ENCODE results near the gene ALDH3B1. TPM values are rescaled to one million over a fixed set of nuclear protein-coding genes. Genes with fewer than 3 reads are reported as not detected.

Gene ALDH3B1
- total RNA-seq, 1 donor from 2014 or later = 0.94 TPM

- DNase-seq = no peak
Observed at GRCh38 chr11:68047437-68048290, 37.5 kb downstream of the ALDH3B1 start.

- no peak for DNase-seq
Observed at GRCh38 chr11:68048681-68049508, 38.8 kb downstream of the ALDH3B1 start.

DNA sequence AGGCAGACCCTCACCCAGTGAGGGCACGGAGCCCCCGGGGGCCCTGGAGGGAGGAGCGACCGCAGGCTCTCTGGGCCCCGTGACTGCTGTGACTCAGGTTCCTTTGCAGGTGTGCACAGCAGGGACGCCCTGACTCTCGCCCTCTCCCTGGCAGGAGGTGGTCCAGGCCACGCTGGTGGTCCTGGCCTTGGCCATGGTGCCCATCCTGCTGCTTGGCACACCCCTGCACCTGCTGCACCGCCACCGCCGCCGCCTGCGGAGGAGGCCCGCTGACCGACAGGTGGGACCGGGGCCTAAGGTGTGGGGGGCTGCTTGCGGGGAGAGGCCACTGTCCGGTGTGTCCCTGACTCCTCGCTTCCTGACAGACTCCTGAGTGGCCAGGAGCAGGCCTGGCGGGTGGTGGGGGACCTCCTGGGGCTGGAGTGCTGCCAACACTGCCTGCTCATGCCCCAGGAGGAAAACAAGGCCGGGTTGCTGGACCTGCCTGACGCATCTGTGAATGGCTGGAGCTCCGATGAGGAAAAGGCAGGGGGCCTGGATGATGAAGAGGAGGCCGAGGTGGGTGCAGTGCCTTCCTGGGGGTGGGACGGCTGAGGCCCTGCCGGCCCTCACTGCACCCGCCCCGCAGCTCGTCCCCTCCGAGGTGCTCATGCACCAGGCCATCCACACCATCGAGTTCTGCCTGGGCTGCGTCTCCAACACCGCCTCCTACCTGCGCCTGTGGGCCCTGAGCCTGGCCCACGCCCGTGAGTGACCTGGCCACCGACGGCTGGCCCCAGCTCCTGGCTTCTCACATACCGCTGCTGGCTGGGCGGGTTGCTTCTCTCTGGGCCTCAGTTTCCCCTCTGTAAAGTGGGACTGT lies 39.6 kb downstream of the ALDH3B1 start:
- no peak for DNase-seq

DNA sequence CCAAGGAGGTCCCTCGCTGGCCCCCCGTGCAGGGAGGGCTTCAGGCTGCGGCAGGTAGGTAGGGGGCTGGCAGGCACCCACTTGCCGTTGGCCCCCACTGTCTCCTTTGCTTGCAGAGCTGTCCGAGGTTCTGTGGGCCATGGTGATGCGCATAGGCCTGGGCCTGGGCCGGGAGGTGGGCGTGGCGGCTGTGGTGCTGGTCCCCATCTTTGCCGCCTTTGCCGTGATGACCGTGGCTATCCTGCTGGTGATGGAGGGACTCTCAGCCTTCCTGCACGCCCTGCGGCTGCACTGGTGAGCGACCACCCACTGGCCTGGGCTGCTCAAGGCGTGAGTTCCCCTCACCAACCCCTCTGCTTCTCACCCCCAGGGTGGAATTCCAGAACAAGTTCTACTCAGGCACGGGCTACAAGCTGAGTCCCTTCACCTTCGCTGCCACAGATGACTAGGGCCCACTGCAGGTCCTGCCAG lies 40.3 kb downstream of the ALDH3B1 start:
- DNase-seq = no peak

DNA sequence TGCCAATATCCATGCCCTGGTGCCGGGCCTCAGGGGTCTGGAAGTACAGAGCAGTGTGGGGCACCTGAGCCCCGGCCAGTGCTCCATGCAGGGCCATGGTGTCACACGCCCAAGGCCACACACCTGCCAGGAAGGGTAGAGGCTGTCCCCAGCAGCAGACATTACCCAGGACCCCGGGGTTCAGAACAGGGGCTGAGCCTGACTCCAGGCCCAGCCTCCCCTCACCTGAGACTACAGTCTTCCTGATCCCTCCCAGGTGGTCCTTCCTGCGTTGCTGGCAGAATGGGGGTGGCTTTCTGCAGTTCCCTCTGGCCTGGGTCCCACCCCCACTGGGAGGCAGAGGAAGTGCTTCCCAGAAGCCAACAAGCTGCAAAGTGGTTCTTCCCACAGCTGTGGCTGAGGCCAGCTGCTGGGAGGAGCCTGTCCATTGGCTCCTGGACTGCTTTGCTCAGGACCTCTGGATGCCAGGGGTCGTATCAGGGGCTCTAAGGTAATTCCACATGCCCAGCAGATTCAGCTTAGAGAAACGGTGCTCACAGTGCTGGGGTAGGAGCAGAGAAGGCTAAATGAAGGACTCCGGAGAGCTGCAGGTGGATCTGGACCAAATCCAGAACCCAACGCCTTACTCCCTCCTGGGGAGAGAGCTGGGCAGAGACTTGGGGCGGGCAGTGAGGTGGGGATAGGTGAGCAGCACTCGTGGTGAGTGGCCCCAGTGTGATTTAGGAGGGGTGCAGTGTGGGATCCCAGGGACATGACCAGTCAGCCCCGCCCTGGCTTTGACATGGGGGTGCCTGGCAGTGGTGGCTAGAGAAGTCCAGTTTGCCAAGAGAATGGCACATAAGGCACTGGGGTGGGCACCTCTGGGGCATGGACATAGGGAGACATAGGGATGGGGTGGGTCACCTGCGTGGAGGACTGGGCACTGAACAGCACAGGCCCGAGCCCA lies 41.3 kb downstream of the ALDH3B1 start:
- no peak for DNase-seq

DNA sequence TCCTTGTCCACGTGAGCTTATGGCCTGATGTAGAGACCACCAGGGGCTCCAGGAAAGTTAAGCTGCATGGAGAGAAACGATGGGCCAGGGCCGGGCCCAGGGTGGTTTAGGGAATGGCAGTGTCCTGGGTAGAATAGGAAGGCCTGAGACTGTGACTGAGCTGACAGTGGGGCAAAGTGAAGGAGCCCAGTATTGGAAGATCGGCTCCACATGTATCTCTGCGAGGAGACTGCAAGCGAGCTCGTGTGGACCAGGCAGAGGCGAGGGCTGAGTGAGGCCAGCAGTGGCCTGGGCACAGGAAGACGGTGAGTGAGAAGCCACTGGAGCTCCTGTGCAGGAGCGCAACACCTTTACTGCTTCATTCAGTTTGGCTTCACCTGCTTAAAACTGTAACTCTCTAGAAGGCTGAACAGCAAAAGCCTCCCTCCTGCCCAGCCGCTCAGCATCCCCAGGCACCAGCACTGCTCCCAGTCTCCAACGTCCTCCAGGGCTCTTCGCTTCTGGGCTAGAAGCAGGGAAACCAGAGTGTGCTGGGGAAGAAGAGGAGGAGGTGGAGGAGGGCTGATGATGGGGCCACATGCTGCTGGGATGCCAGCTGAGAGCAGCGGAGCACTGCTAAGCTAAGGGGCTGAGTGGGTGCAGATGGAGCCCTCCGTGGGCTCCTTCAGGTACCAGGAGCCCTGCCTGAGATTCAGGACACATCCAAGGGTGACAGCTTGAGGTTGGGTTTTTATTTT lies 42.2 kb downstream of the ALDH3B1 start:
- DNase-seq = no peak

DNA sequence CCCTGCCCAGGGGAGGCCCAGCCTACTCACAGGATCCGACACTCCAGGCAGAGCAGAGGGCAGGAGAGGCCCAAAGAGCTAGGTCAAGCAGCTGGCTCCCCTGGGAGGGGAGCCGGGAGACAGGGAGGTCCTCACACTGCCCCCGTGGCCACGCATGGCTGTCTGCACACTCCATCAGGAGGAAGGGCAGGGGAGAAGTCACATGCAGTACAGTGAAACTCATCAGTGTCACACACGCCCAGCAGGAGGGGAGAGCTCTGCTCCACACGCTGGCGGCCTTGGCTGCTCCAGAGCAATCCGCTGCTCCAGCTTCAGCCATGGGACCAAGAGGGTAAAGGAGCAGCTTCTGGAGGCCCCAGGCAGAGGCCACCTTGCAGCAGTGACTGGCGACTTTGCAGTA lies 43.0 kb downstream of the ALDH3B1 start:
- DNase-seq = no peak

DNA sequence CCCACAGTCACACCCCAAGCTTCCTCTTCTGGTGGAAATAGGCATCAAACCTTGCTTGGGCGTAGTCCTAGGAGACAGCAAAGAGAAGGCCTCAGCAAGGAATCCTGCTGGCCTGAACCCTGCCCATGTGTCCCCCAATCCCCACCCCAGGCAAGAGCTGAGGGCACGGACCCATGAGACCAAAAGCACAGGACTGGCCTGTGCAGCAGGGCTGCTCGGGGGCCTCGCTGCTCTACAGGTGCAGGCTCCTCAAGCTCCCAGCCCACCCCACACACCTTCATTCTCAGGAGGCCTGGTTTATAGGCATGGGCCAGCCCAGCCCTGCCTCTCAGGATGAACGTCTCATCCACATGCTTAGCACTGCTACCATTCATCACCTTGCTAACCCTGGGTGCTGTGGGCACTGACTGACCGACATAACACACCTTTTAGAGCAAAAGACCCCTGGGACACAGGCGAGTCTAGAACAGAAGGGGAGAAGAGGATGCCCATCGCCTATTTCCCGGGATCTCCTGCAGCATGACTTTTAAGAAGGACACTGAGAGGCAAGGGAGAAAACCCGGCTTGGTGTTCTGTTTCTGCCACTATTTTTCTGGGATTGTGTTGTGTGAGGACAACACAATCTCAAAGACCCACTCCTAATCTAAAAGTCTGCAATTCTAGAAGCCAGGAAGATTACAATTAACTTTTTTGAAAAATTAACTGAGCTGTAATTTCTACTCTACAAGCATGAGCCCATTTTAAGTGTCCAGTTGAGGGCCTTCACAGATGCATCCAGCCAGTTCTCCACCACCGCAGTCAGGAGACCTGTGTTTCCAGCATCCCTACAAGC lies 44.1 kb downstream of the ALDH3B1 start:
- no peak for DNase-seq

DNA sequence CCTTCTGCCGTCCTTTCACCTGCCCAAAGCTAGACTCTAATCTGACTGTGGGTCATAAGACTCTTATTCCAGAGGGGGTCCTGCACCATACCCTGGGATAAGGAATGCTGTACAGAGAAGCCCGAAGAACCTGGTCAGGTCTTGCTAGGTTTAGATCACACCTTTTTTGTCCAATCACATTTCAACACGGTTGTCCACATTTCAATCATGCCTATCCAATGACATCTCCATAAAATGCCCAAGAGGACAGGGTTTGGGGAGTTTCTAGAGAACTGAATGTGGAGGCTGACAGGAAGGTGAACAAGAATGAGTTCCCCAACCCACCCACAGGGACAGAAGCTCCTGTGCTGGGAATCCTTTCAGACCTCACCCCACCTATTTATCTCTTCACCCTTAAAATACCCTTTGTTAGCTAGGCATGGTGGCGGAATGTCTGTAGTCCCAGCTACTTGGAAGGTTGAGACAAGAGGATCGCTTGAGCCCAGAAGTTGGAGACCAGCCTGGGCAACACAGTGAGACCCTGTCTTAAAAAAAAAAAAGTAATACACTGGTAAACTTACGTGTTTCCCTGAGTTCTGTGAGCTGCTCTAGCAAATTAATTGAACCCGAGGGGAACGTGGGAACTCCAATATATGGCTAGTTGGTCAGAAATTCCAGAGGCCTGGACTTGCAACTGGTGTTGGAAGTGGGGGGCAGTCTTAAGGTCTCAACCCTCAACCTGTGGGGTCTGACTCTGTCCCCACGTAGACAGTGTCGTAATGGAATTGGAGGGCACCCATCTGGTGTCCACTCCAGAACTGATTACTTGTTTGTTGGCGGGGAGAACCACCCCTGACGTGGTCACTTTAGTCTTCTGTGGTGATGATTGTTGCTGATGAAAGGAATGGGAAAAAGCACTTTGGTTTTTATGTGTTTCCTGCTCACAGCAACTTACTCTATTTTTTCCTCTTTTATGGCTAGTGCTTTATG lies 46.5 kb downstream of the ALDH3B1 start:
- no peak for DNase-seq

- DNase-seq = no peak
Observed at GRCh38 chr11:68057807-68058206, 47.7 kb downstream of the ALDH3B1 start.

DNA sequence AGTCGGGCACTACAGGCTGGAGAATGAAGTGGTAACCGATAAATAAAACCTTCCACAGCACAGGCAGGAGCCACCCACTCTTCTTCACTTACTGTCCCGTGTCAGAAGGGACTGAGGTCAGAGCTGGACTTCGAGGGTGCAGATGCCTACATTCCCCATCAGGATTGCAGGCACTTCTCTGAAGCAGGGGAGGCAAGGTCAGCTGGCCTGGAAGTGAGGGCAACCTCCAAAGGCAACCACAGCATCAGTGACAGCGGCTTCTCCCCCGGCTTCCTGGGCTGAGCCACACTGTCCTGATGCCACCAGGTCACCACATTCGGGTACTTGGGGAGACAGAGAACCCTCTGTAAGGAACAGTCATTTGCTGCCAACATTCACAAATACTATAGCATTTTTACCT lies 51.4 kb downstream of the ALDH3B1 start:
- DNase-seq = no peak

DNA sequence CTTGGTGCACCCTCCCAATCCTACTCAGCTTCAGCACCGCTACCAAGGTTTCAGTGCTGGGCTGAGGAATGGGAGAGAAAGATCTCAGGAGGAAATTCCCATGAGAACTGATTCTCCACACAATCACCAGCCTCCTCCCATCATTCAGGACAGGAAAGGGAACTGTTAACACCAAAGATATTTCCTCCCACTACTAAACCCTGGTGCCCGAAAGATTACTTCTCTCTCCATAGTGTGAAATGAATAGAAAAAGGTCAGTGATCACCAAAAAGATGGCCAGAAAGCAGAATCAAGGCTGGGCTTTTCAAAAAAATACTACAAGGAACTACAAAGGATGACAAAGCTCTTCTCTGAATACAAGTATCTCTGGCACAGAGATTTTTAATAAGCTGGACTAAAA lies 54.8 kb downstream of the ALDH3B1 start:
- DNase-seq = no peak

GRCh38 chr11:68065841-68066240 lies 55.7 kb downstream of the ALDH3B1 start:
- no peak for DNase-seq

GRCh38 chr11:68066742-68067141 lies 56.6 kb downstream of the ALDH3B1 start:
- no peak for DNase-seq

DNA sequence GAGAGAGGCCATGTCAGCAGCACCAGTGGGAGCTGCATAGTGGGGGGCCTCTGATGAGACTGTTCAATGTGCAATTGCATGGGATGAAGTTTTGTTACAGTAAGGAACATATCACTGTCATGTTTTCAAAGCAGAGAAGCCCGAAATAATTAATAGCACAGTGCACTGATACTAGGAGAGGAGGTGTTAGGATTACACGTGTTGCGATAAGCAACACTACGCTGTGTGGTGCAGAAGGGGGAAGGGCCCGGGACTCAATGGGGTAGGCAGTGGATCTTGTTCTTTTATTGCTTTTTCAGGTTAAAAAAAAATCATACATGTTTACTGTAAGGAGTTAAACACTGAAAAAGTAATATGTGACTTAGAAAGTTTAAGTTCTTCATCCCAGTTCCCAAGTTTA lies 57.9 kb downstream of the ALDH3B1 start:
- no peak for DNase-seq

- no peak for DNase-seq
Observed at GRCh38 chr11:68071281-68072048, 61.3 kb downstream of the ALDH3B1 start.

DNA sequence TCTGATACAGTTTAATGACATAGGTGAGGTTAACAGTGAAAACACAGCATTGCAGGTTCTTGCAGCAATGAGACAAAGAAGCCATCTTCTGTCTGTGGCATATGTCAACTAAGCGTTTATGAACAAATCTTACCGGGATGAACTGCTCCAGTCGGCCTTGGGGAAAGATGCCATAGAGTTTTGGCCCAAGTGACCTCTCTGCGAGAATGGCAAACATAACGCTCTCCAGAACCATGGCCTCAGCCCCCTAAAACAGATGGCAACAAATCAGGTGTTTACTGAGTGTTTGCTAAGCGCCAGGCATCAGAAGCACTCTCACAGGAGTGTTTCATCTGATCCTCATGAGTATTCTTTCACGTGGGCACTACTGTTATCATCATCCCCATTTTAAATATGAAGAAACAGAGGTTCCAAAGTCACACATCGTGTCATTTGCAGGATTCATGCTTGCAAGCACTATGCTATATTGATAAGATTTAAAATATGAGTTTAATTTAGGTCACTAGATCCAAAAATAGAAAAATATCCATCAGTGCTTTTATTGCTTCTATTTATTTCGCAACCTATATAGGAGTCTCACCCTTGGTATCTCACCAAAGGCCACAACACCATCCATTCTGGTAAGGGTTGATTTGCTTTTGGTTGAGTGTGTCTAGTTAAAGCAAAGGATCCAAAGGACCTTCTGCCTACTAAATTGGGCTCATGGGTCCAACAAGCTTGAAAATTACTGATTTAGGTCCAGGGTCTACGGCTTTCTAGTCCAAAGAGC lies 64.6 kb downstream of the ALDH3B1 start:
- DNase-seq = no peak

All from occipital lobe (tissue), 2 donors.